ENCODE data around the gene FAM209A. TPM values are rescaled to one million over a fixed set of nuclear protein-coding genes. Genes with fewer than 3 reads are reported as not detected.
A peak's percentile ranks its signal among the peaks of the same experiment; 100 is the strongest.
"Not testable (repeated sequence)": the region's sequence is repeated elsewhere in the genome, so short reads cannot be mapped to it uniquely, and the experiment has no call there.

Gene FAM209A, protein sequence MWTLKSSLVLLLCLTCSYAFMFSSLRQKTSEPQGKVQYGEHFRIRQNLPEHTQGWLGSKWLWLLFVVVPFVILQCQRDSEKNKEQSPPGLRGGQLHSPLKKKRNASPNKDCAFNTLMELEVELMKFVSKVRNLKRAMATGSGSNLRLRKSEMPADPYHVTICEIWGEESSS
- total RNA-seq, result 1 to 10 TPM; 1.4 to 1.7 TPM

DNA sequence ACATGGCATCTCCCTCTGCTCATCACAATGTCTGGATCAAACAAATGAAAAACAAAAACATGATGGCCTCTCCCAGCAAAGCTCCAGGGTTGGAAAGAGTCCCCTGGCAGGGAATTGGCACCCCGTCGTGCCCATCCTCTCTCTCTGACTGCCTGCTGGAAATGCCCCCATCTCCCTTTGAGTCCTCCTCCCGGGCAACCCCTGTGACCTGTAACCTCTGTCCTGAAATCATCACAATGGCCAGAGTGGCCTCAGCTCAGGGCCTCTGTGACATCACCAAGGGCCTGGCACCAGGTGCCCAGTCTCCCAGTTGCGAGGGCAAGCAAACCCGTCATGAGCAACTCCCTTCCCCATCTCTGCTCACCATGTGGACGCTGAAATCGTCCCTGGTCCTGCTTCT is at the start of gene FAM209A:
TSS of gene FAM209A (plus strand) at position 301 of the 400 bp plus-strand sequence. CDS start at position 366, 65 bp downstream.
- peaks cover 24% of the 10 kb centered on the region for H3K36me3 Mint-ChIP-seq
- H3K27ac Mint-ChIP-seq; DNase-seq; H3K4me3 Mint-ChIP-seq; H3K9me3 Mint-ChIP-seq (ENCODE audit: low read depth); H3K4me1 Mint-ChIP-seq; ATAC-seq; H3K27me3 Mint-ChIP-seq; CTCF ChIA-PET: not testable (repeated sequence)

DNA sequence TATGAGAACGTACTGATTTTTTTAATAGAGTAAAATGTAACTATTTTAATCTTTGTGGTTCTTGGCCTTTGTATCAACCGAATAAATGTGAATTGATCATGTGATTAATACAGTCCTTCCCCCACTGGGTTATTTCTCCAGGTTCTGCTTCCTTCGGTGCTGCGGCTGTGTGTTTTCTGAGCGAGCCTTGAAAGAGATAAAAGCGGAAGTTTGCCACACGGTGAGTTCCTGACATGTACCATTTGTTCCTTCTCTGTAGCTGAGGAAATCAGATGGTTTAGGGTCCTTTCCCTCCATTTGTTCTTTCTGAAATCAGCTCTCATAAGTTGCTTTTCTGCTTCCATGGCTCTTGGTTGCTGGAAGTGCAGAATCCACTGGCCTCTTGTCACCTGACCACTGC is 40.6 kb upstream of the FAM209A start:
- Mint-ChIP-seq H3K27ac (no peak overlapping the region), H3K4me3 (no peak overlapping the region), H3K36me3 (peaks cover 54% of the 10 kb centered on the region), H3K4me1 (peaks cover 3% of the 10 kb centered on the region), H3K27me3 (no peaks in the 10 kb centered on the region), H3K9me3 (ENCODE audit: low read depth) (no peaks in the 10 kb centered on the region)
- DNase-seq (no peak), ATAC-seq (no peak)
- CTCF ChIA-PET, result no interaction called here

- Mint-ChIP-seq H3K4me1 (no peaks in the 10 kb centered on the region), H3K9me3 (ENCODE audit: low read depth) (no peaks in the 10 kb centered on the region), H3K27ac (no peak overlapping the region), H3K36me3 (peaks cover 53% of the 10 kb centered on the region), H3K4me3 (no peak overlapping the region), H3K27me3 (no peaks in the 10 kb centered on the region)
- CTCF ChIA-PET, result no interaction called here
- no peak for DNase-seq
- no peak for ATAC-seq
Observed at GRCh38 chr20:56487216-56487615, 37.3 kb upstream of the FAM209A start.

DNA sequence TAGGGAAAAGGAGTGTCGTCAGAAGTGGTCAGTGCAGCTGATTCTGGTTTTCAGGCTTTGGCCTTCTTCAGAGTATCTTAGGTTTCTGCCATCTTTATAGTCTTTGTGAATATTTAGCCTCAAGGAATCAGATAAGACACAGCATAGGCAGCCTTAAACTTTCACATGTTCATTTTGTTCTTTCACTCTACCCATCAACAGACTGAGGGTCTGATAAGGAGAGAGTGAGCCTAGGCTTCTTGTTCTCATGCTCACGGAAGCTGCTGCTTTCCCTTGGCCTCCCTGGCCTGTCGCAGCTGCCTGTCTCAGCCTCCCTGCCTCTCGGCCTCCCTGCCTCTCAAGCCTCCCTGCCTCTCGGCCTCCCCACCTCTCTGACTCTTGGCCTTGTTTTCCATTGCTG is 36.0 kb upstream of the FAM209A start:
- CTCF ChIA-PET, result no interaction called here
- Mint-ChIP-seq H3K27ac (no peak overlapping the region), H3K36me3 (peaks cover 52% of the 10 kb centered on the region), H3K4me3 (no peak overlapping the region), H3K4me1 (no peaks in the 10 kb centered on the region), H3K27me3 (no peaks in the 10 kb centered on the region), H3K9me3 (ENCODE audit: low read depth) (no peaks in the 10 kb centered on the region)
- no peak for DNase-seq
- no peak for ATAC-seq

DNA sequence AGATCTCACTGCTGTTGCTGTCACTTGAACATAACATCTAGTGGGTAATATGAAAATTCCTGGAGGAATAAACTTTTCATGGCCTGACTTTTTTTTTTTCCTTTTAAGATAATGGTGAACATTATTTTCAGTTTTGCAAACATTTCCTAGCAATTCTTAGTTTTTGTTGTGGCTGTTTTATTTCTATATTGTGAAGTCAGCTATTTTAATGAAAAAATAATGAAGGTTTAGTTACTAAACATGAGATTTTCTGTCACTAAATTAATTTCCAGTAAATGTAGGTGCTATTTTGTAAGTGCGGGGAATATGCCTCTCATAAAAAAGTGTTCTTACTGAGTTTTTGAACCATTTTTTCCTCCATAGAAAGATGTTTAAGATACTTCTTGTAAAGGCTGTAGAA is 23.4 kb upstream of the FAM209A start:
- Mint-ChIP-seq H3K27ac (no peak overlapping the region), H3K36me3 (peaks cover 30% of the 10 kb centered on the region), H3K27me3 (no peaks in the 10 kb centered on the region)

DNA sequence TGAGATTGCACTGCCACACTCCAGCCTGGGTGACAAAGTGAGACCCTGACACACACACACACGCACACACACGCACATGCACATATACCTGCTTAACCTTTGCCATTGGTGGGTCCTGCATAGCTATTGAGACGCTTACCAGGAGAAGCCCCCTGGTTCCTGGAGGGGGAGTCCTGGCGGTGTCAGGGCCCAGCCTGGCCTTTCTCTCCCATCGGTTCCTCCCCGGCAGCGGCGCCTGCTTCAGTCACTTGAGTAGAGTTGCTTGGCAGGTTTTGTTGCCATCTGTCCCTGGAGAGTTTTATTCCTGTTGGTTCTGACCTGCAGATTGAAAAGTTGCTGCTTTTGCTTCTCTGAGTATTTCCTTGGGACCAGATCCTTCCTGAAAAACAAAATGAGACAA is 20.6 kb upstream of the FAM209A start:
- H3K27me3 Mint-ChIP-seq, result no peaks in the 10 kb centered on the region
- no peak overlapping the region for H3K4me3 Mint-ChIP-seq
- DNase-seq, result no peak
- ATAC-seq, result no peak
- H3K36me3 Mint-ChIP-seq, result peaks cover 13% of the 10 kb centered on the region
- no peaks in the 10 kb centered on the region for H3K9me3 Mint-ChIP-seq (ENCODE audit: low read depth)
- H3K4me1 Mint-ChIP-seq, result peaks cover 2% of the 10 kb centered on the region
- no peak overlapping the region for H3K27ac Mint-ChIP-seq
- CTCF ChIA-PET, result no interaction called here

More for the DNA sequence above, 23.4 kb upstream of the FAM209A start:
- DNase-seq, result no peak
- CTCF ChIA-PET, result no interaction called here
- Mint-ChIP-seq H3K9me3 (ENCODE audit: low read depth) (peaks cover 3% of the 10 kb centered on the region), H3K4me1 (peaks cover 2% of the 10 kb centered on the region), H3K4me3 (no peak overlapping the region)
- ATAC-seq, result no peak

DNA sequence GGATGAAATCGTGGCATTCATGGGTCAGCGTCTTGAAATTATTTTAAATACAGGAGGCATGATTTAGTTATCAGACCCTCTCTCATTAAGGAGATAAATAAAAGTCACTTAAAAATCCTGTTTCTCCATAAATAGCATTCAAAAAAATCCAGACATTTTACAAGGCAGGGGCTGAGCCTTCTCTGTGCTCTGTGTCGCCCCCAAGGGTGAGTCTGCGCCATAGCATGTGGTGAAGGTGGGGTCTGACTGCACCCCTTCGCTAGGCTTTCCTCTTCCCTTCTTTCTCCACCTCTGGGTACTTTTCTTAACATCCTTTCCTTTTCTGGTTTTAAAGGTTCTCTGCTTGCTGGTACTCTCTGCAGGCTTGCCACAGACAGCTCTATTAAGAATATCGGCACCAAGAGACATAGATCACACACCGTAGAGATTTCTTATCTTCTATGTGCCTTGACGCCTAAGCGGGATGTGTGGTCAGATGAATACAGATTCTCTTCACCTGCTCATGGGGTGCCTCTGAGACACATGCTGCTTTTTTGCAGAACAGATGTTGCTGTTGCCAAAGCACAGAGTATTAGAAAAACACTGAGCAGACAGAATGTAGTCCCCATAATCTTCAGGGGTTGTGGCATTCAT is 20.1 kb upstream of the FAM209A start:
- no peaks in the 10 kb centered on the region for H3K9me3 Mint-ChIP-seq (ENCODE audit: low read depth)
- no peak for DNase-seq

GRCh38 chr20:56506103-56506502 is 18.4 kb upstream of the FAM209A start:
- ATAC-seq, result no peak
- CTCF ChIA-PET, result interaction anchor here (0.6 to 1.3 kb wide), 3 partner anchors 22 to 108 kb away, joined by 3 read pairs; no protein-coding TSS in a partner anchor
- peaks cover 9% of the 10 kb centered on the region for H3K36me3 Mint-ChIP-seq

More for the DNA sequence above, 20.1 kb upstream of the FAM209A start:
- ATAC-seq, result peak; percentile 36
- no peaks in the 10 kb centered on the region for H3K27me3 Mint-ChIP-seq
- H3K4me3 Mint-ChIP-seq, result no peak overlapping the region
- H3K4me1 Mint-ChIP-seq, result peaks cover 2% of the 10 kb centered on the region
- peaks cover 13% of the 10 kb centered on the region for H3K36me3 Mint-ChIP-seq
- CTCF ChIA-PET, result no interaction called here
- no peak overlapping the region for H3K27ac Mint-ChIP-seq

DNA sequence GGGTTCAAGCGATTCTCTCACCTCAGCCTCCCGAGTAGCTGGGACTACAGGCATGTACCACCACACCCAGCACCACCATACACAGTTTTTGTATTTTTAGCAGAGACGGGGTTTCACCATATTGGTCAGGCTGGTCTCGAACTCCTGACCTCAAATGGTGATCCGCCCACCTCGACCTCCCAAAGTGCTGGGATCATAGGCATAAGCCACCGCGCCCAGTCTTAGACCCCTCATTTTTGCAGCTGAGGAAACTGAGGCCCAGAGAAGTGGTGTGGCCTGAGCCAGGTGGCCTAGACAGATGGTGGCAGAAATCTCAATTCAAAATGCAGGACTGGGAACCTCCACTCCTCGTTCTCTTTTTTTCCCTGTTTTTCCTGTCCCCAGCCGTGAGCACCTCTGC is 12.6 kb upstream of the FAM209A start:
- H3K4me3 Mint-ChIP-seq, result no peak overlapping the region
- H3K36me3 Mint-ChIP-seq, result peaks cover 17% of the 10 kb centered on the region
- no peaks in the 10 kb centered on the region for H3K9me3 Mint-ChIP-seq (ENCODE audit: low read depth)
- CTCF ChIA-PET, result no interaction called here
- H3K27me3 Mint-ChIP-seq, result no peaks in the 10 kb centered on the region
- no peak overlapping the region for H3K27ac Mint-ChIP-seq
- no peak for ATAC-seq
- H3K4me1 Mint-ChIP-seq, result no peaks in the 10 kb centered on the region
- no peak for DNase-seq

More at GRCh38 chr20:56506103-56506502, 18.4 kb upstream of the FAM209A start:
- Mint-ChIP-seq H3K4me1 (peaks cover 2% of the 10 kb centered on the region), H3K27me3 (no peaks in the 10 kb centered on the region), H3K9me3 (ENCODE audit: low read depth) (no peaks in the 10 kb centered on the region), H3K27ac (no peak overlapping the region), H3K4me3 (no peak overlapping the region)
- no peak for DNase-seq

GRCh38 chr20:56513161-56514150 is 11.1 kb upstream of the FAM209A start:
- Mint-ChIP-seq H3K4me3 (no peak overlapping the region), H3K4me1 (no peaks in the 10 kb centered on the region), H3K9me3 (ENCODE audit: low read depth) (no peaks in the 10 kb centered on the region), H3K27me3 (no peaks in the 10 kb centered on the region), H3K27ac (no peak overlapping the region), H3K36me3 (peaks cover 30% of the 10 kb centered on the region)
- CTCF ChIA-PET, result interaction anchor here (1.3 kb wide), 1 partner anchor 116 kb away, joined by 3 read pairs; no protein-coding TSS in a partner anchor
- ATAC-seq (no peak), DNase-seq (no peak)

DNA sequence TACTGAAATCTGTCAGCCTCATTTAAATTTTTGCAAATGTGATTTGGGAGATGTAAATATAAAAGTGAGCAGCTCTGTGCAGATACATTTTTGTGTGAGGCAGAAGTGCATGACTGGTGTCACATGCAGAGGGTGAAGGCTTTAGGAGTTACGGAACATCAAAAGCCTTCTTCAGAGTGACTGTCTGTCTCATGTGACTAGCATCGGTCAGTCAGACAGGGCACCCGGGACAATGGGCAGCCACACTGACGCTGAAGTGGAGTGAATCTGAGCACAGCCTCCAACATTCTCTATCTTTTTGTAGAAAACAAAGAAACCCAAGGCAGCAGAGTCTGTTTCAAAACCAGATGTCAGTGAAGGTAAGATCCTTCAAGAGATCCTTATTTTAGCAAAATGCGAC is 7.9 kb upstream of the FAM209A start:
- Mint-ChIP-seq H3K4me1 (no peaks in the 10 kb centered on the region), H3K27ac (no peak overlapping the region), H3K9me3 (ENCODE audit: low read depth) (peaks cover 4% of the 10 kb centered on the region), H3K27me3 (no peaks in the 10 kb centered on the region), H3K4me3 (no peak overlapping the region), H3K36me3 (peaks cover 56% of the 10 kb centered on the region)
- CTCF ChIA-PET, result interaction anchor here (1.3 to 1.5 kb wide), 2 partner anchors 107 to 135 kb away, joined by 3 to 4 read pairs; no protein-coding TSS in a partner anchor
- ATAC-seq (no peak), DNase-seq (no peak)

DNA sequence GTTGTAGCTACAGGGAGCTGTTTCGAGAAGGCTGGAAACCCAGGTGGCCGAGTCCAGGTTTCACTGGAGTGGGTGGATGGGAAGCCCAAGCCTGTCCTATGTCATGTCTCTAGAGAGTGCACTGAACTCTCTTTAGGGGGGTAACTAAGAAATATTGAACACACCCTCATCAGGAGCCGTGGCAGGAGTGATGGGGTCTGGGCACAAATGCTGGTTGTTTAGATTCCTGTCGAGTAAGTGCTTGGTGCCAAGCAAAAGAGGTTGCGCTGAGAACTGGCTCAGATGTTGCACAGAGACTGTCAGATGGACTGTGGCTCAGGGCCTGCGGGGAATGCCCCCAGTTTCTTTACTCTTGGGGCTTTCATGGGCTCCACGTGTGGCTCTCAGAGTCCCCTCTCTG is 7.3 kb upstream of the FAM209A start:
- Mint-ChIP-seq H3K36me3 (peaks cover 58% of the 10 kb centered on the region), H3K27ac (no peak overlapping the region), H3K4me3 (no peak overlapping the region), H3K4me1 (no peaks in the 10 kb centered on the region), H3K27me3 (no peaks in the 10 kb centered on the region), H3K9me3 (ENCODE audit: low read depth) (peaks cover 4% of the 10 kb centered on the region)
- DNase-seq (no peak), ATAC-seq (no peak)
- CTCF ChIA-PET, result interaction anchor here (1.0 kb wide), 1 partner anchor 35 kb away, joined by 3 read pairs; no protein-coding TSS in a partner anchor

DNA sequence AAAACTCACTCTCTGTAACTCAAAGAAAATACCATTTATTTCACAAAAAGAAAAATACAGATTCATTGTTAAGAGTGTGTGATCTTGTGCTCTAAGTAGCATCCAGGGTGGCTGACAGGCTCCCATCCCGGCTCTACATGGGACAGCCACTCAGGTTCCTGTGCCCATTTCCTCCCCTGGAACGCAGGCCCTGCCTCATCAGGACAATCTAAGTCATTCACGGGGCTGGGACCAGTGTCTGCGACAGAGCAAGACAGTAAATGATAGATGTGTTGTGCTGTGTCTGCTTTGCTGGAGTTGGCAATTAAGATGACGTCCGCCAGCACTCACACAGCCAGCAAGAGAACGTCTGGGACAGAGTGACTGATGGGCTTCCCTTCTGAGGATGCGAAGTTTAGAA is 6.9 kb upstream of the FAM209A start:
- H3K4me1 Mint-ChIP-seq, result no peaks in the 10 kb centered on the region
- peaks cover 4% of the 10 kb centered on the region for H3K9me3 Mint-ChIP-seq (ENCODE audit: low read depth)
- H3K4me3 Mint-ChIP-seq, result no peak overlapping the region
- H3K36me3 Mint-ChIP-seq, result peaks cover 58% of the 10 kb centered on the region
- no peak overlapping the region for H3K27ac Mint-ChIP-seq
- ATAC-seq, result no peak
- DNase-seq, result no peak
- CTCF ChIA-PET, result interaction anchor here (1.0 kb wide), 1 partner anchor 35 kb away, joined by 3 read pairs; no protein-coding TSS in a partner anchor
- H3K27me3 Mint-ChIP-seq, result no peaks in the 10 kb centered on the region
